ENCODE measurements around the gene MFSD1. TPM values are rescaled to one million over a fixed set of nuclear protein-coding genes. Genes with fewer than 3 reads are reported as not detected.

The MFSD1 gene
- total and polyA plus RNA-seq, 9 donors, result 24.0 to 38.0 (median 26.8) TPM

- Histone ChIP-seq H3K4me3 (ENCODE audit: low read length) (no peak overlapping the region), H3K36me3 (ENCODE audit: control insufficient read depth, insufficient read depth, low read length) (peaks cover 26% of the 10 kb centered on the region), H3K9me3 (replicated peaks; ENCODE audit: control insufficient read depth, low read depth, low read length) (no peaks in the 10 kb centered on the region), H3K4me1 (ENCODE audit: control insufficient read depth, insufficient read depth, low read length) (no peaks in the 10 kb centered on the region), H3K27me3 (ENCODE audit: control insufficient read depth, insufficient read depth, low read length) (no peaks in the 10 kb centered on the region), H3K27ac (ENCODE audit: low read length) (no peak overlapping the region)
- no CpG with 5 or more reads among the region's 3 CpGs for WGBS (ENCODE audit: insufficient coverage)
- no peak for DNase-seq
Measured at GRCh38 chr3:158808697-158809096, 6.8 kb downstream of the MFSD1 start.

- peak overlapping the region; percentile 52 for H3K27ac ChIP-seq (ENCODE audit: low read length)
- H3K27me3 ChIP-seq (ENCODE audit: control insufficient read depth, insufficient read depth, low read length), result no peaks in the 10 kb centered on the region
- H3K4me1 ChIP-seq (ENCODE audit: control insufficient read depth, insufficient read depth, low read length), result no peaks in the 10 kb centered on the region
- peak; percentile 55 for DNase-seq
- peaks cover 31% of the 10 kb centered on the region for H3K36me3 ChIP-seq (ENCODE audit: control insufficient read depth, insufficient read depth, low read length)
- WGBS (ENCODE audit: insufficient coverage), result 92% methylated on average over 2 of the region's 4 CpGs
- no peak overlapping the region for H3K4me3 ChIP-seq (ENCODE audit: low read length)
- no peaks in the 10 kb centered on the region for H3K9me3 ChIP-seq (replicated peaks; ENCODE audit: control insufficient read depth, low read depth, low read length)
Measured at GRCh38 chr3:158809642-158810041, 7.8 kb downstream of the MFSD1 start.

DNA sequence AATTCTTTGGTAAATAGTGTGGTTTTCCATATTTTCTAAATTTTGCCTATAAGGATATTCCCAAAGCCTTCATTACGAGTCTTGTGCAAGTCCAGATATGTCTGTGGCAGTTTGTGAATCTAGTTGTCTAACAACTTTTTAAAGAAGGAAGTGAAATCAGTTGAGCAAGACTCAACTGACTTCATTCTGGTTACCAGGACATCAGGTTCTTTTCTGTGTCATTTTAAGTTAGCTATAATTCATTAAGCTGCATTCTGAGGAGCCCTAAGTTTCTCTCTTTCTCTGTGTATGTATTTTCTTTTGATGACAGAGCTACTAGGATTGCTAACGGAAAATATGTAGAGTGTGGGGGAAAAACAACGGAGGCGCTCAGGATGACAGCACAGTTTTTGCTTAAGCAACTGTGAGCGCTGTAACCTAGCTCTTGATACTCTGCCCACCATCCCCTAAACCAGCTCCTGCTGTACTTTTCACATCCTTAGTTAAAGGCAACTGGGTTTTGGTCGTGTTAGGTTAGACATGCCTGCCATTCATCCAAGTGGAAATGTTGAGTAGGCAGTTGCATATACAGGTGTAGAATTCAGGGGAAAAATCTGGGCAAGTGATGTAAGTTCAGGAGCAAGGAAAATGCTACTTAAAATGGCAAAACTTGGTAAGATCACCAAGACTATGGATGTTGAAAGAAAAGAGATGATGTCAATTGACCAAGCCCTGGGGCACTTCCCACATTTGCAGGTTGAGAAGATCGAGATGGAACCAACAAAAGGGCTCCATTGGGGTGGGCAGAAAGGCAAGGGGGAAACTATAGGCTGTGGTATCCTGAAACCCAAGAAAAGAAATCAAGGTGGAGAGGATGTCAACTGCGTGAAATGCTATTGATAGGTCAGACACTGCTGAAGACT is 9.2 kb downstream of the MFSD1 start:
- peak; percentile 55 for DNase-seq
- Histone ChIP-seq H3K27me3 (ENCODE audit: control insufficient read depth, insufficient read depth, low read length) (no peaks in the 10 kb centered on the region), H3K4me3 (ENCODE audit: low read length) (no peak overlapping the region), H3K9me3 (replicated peaks; ENCODE audit: control insufficient read depth, low read depth, low read length) (no peaks in the 10 kb centered on the region), H3K27ac (ENCODE audit: low read length) (no peak overlapping the region), H3K4me1 (ENCODE audit: control insufficient read depth, insufficient read depth, low read length) (no peaks in the 10 kb centered on the region), H3K36me3 (ENCODE audit: control insufficient read depth, insufficient read depth, low read length) (peaks cover 36% of the 10 kb centered on the region)
- WGBS (ENCODE audit: insufficient coverage), result 88% methylated on average over 2 of the region's 8 CpGs

- Histone ChIP-seq H3K36me3 (ENCODE audit: control insufficient read depth, insufficient read depth, low read length) (peaks cover 19% of the 10 kb centered on the region), H3K27me3 (ENCODE audit: control insufficient read depth, insufficient read depth, low read length) (no peaks in the 10 kb centered on the region)
Measured at GRCh38 chr3:158819282-158819681, 17.4 kb downstream of the MFSD1 start.

GRCh38 chr3:158820521-158820920 is 18.7 kb downstream of the MFSD1 start:
- peaks cover 16% of the 10 kb centered on the region for H3K36me3 ChIP-seq (ENCODE audit: control insufficient read depth, insufficient read depth, low read length)
- no CpG with 5 or more reads among the region's 3 CpGs for WGBS (ENCODE audit: insufficient coverage)
- no peak overlapping the region for H3K4me3 ChIP-seq (ENCODE audit: low read length)
- no peak for DNase-seq
- no peaks in the 10 kb centered on the region for H3K9me3 ChIP-seq (replicated peaks; ENCODE audit: control insufficient read depth, low read depth, low read length)
- no peaks in the 10 kb centered on the region for H3K27me3 ChIP-seq (ENCODE audit: control insufficient read depth, insufficient read depth, low read length)
- H3K27ac ChIP-seq (ENCODE audit: low read length), result no peak overlapping the region
- no peaks in the 10 kb centered on the region for H3K4me1 ChIP-seq (ENCODE audit: control insufficient read depth, insufficient read depth, low read length)

More at GRCh38 chr3:158819282-158819681, 17.4 kb downstream of the MFSD1 start:
- peak; percentile 49 for DNase-seq
- Histone ChIP-seq H3K4me1 (ENCODE audit: control insufficient read depth, insufficient read depth, low read length) (no peaks in the 10 kb centered on the region), H3K27ac (ENCODE audit: low read length) (peak overlapping the region; percentile 70), H3K4me3 (ENCODE audit: low read length) (no peak overlapping the region), H3K9me3 (replicated peaks; ENCODE audit: control insufficient read depth, low read depth, low read length) (no peaks in the 10 kb centered on the region)
- WGBS (ENCODE audit: insufficient coverage), result no CpG with 5 or more reads among the region's 3 CpGs

DNA sequence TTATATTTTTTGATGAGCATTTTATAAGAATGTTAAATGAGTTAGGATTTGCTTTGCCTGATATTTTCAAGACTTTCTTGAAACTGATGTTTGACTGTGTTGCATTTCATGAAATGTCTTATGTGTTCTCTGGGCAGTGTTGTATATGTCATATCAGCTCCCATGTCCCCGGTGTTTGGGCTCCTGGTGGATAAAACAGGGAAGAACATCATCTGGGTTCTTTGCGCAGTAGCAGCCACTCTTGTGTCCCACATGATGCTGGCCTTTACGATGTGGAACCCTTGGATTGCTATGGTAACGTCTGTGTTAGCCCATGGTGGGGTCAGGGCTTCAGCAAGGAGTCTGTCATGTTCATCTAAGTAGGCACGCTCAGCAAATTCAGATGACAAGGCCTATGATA is 20.0 kb downstream of the MFSD1 start:
- whole genome bisulfite sequencing (ENCODE audit: insufficient coverage), result 83% methylated on average over 4 of the region's 5 CpGs
- Histone ChIP-seq H3K27me3 (ENCODE audit: control insufficient read depth, insufficient read depth, low read length) (no peaks in the 10 kb centered on the region), H3K9me3 (replicated peaks; ENCODE audit: control insufficient read depth, low read depth, low read length) (no peaks in the 10 kb centered on the region), H3K4me1 (ENCODE audit: control insufficient read depth, insufficient read depth, low read length) (no peaks in the 10 kb centered on the region), H3K36me3 (ENCODE audit: control insufficient read depth, insufficient read depth, low read length) (peaks cover 16% of the 10 kb centered on the region), H3K27ac (ENCODE audit: low read length) (no peak overlapping the region), H3K4me3 (ENCODE audit: low read length) (no peak overlapping the region)
- no peak for DNase-seq

DNA sequence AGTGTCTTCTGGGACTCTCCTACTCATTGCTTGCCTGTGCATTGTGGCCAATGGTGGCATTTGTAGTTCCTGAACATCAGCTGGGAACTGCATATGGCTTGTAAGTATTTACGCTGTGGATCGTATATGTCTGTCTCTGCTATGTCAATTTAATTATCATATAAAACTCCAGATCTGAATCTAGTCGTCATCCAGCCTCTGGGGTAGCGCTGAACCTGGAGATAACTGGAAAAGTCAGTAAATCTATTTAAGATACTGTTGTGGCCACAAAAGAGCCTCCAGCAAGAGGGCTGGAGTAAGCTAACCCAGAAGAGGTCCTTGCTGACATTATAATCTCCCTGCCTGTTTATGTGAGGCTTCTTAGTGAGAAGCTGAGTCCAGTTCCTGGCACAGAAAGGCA is 21.6 kb downstream of the MFSD1 start:
- Histone ChIP-seq H3K27me3 (ENCODE audit: control insufficient read depth, insufficient read depth, low read length) (no peaks in the 10 kb centered on the region), H3K4me1 (ENCODE audit: control insufficient read depth, insufficient read depth, low read length) (no peaks in the 10 kb centered on the region), H3K36me3 (ENCODE audit: control insufficient read depth, insufficient read depth, low read length) (peaks cover 12% of the 10 kb centered on the region), H3K9me3 (replicated peaks; ENCODE audit: control insufficient read depth, low read depth, low read length) (no peaks in the 10 kb centered on the region), H3K4me3 (ENCODE audit: low read length) (no peak overlapping the region), H3K27ac (ENCODE audit: low read length) (no peak overlapping the region)
- WGBS (ENCODE audit: insufficient coverage), result no CpG with 5 or more reads among the region's 4 CpGs
- DNase-seq, result no peak

GRCh38 chr3:158827773-158828172 is 25.9 kb downstream of the MFSD1 start:
- Histone ChIP-seq H3K27ac (ENCODE audit: low read length) (no peak overlapping the region), H3K27me3 (ENCODE audit: control insufficient read depth, insufficient read depth, low read length) (no peaks in the 10 kb centered on the region), H3K36me3 (ENCODE audit: control insufficient read depth, insufficient read depth, low read length) (peaks cover 10% of the 10 kb centered on the region), H3K4me1 (ENCODE audit: control insufficient read depth, insufficient read depth, low read length) (no peaks in the 10 kb centered on the region), H3K4me3 (ENCODE audit: low read length) (no peak overlapping the region), H3K9me3 (replicated peaks; ENCODE audit: control insufficient read depth, low read depth, low read length) (no peaks in the 10 kb centered on the region)
- no peak for DNase-seq
- WGBS (ENCODE audit: insufficient coverage), result no CpG with 5 or more reads among the region's 3 CpGs

- Histone ChIP-seq H3K4me3 (ENCODE audit: low read length) (no peak overlapping the region), H3K36me3 (ENCODE audit: control insufficient read depth, insufficient read depth, low read length) (no peaks in the 10 kb centered on the region), H3K27ac (ENCODE audit: low read length) (no peak overlapping the region), H3K9me3 (replicated peaks; ENCODE audit: control insufficient read depth, low read depth, low read length) (no peaks in the 10 kb centered on the region), H3K27me3 (ENCODE audit: control insufficient read depth, insufficient read depth, low read length) (no peaks in the 10 kb centered on the region), H3K4me1 (ENCODE audit: control insufficient read depth, insufficient read depth, low read length) (no peaks in the 10 kb centered on the region)
- WGBS (ENCODE audit: insufficient coverage), result 100% methylated on average over 3 of the region's 4 CpGs
- no peak for DNase-seq
Measured at GRCh38 chr3:158830391-158830790, 28.5 kb downstream of the MFSD1 start.

GRCh38 chr3:158831861-158832260 is 30.0 kb downstream of the MFSD1 start:
- no peak overlapping the region for H3K4me3 ChIP-seq (ENCODE audit: low read length)
- no peaks in the 10 kb centered on the region for H3K9me3 ChIP-seq (replicated peaks; ENCODE audit: control insufficient read depth, low read depth, low read length)
- no peak for DNase-seq
- no peak overlapping the region for H3K27ac ChIP-seq (ENCODE audit: low read length)
- no peaks in the 10 kb centered on the region for H3K27me3 ChIP-seq (ENCODE audit: control insufficient read depth, insufficient read depth, low read length)
- no peaks in the 10 kb centered on the region for H3K36me3 ChIP-seq (ENCODE audit: control insufficient read depth, insufficient read depth, low read length)
- WGBS (ENCODE audit: insufficient coverage), result 50% methylated on average over 1 of the region's 2 CpGs
- H3K4me1 ChIP-seq (ENCODE audit: control insufficient read depth, insufficient read depth, low read length), result no peaks in the 10 kb centered on the region

All from muscle of leg (tissue), 11 donors.